Measurements from ENCODE around the gene SRM. TPM values are rescaled to one million over a fixed set of nuclear protein-coding genes. Genes with fewer than 3 reads are reported as not detected.

Gene SRM
- total and polyA plus RNA-seq, 2 of the 13 experiments (the other 11 are each of a cell fraction or from before 2014, with no cell fraction given): 27.9 to 31.8 TPM

GRCh38 chr1:11059968-11060830 lies at the start of gene SRM (continued):
- no peak for TF ChIP-seq ZNF407 (CRISPR knock-in tag; IDR thresholded peaks at IDR 0.05; ENCODE audit: not compliant biosample characterization)
- TF ChIP-seq REL (CRISPR knock-in tag; conservative IDR thresholded peaks at IDR 0.05): no peak
- TF ChIP-seq ZNF607 (CRISPR knock-in tag; IDR thresholded peaks at IDR 0.05; ENCODE audit: borderline replicate concordance): no peak
- TF ChIP-seq PLRG1 (conservative IDR thresholded peaks at IDR 0.05): no peak
- TF ChIP-seq HMGXB4 (CRISPR knock-in tag; IDR thresholded peaks at IDR 0.05; ENCODE audit: borderline replicate concordance in 1 of 2, low read depth in 1 of 2): no peak
- TF ChIP-seq ZXDC (CRISPR knock-in tag; IDR thresholded peaks at IDR 0.05): no peak
- no peak for TF ChIP-seq HMG20B (CRISPR knock-in tag; conservative IDR thresholded peaks at IDR 0.05)
- TF ChIP-seq ZMAT5 (CRISPR knock-in tag; IDR thresholded peaks at IDR 0.05; ENCODE audit: borderline replicate concordance, low read depth): no peak
- TF ChIP-seq ZNF883 (CRISPR knock-in tag; IDR thresholded peaks at IDR 0.05; ENCODE audit: not compliant biosample characterization): no peak
- TF ChIP-seq ZNF496 (CRISPR knock-in tag; IDR thresholded peaks at IDR 0.05; ENCODE audit: insufficient replicate concordance): no peak
- no peak for TF ChIP-seq ZNF460 (CRISPR knock-in tag; IDR thresholded peaks at IDR 0.05; ENCODE audit: borderline replicate concordance)
- no peak for TF ChIP-seq IRX3 (CRISPR knock-in tag; IDR thresholded peaks at IDR 0.05; ENCODE audit: borderline replicate concordance, low read depth)
- TF ChIP-seq DRAP1 (CRISPR knock-in tag; IDR thresholded peaks at IDR 0.05): peak; percentile 10; the same call in 1 of the 2 replicates
